ENCODE data around the gene APH1A. TPM values are rescaled to one million over a fixed set of nuclear protein-coding genes. Genes with fewer than 3 reads are reported as not detected.
A peak's percentile ranks its signal among the peaks of the same experiment; 100 is the strongest.
"Not testable (repeated sequence)": the region's sequence is repeated elsewhere in the genome, so short reads cannot be mapped to it uniquely, and the experiment has no call there.

Gene APH1A
- total and polyA plus RNA-seq, 2 of the 13 experiments (the other 11 are each of a cell fraction or from before 2014, with no cell fraction given): 114 to 130 TPM

GRCh38 chr1:150232921-150233320 lies 35.9 kb downstream of the APH1A start:
- DNase-seq (ENCODE audit: low spot score); H2AFZ ChIP-seq (ENCODE audit: low read length); CTCF ChIA-PET (ENCODE audit: low intra/inter-chr PET ratio, low total read pairs); H4K20me1 ChIP-seq (ENCODE audit: insufficient read depth, low read length); FAIRE-seq; H3K27ac ChIP-seq (ENCODE audit: extremely low read length, insufficient read depth, low read length); H3K9ac ChIP-seq (ENCODE audit: insufficient read depth, low read depth, low read length); BruUV-seq (replicated peaks); H3K4me3 ChIP-seq (replicated peaks in 1 of 3; ENCODE audit: insufficient read depth in 1 of 3, low read depth in 2 of 3, low read length in 3 of 3); H3K27me3 ChIP-seq (ENCODE audit: control insufficient read depth in 1 of 2, insufficient read depth in 2 of 2, low read length in 2 of 2); intact Hi-C loops (cut with micrococcal nuclease; ENCODE audit: unreplicated experiment); ATAC-seq; H3K9me3 ChIP-seq (ENCODE audit: low read length); in situ Hi-C loops (cut with HindIII; ENCODE audit: extremely low pct_ligation_motif_present, low pct_unique_long_range_greater_than_20kb): not testable (repeated sequence)
- 95% methylated on average over 10 of the region's 10 CpGs for WGBS (ENCODE audit: low lambda C conversion rate)
- Histone ChIP-seq H3K36me3 (replicated peaks in 1 of 2; ENCODE audit: control insufficient read depth in 1 of 2, insufficient read depth in 2 of 2, low read length in 2 of 2) (peaks cover 3 to 12% of the 10 kb centered on the region in 2 experiments; a peak in 2 of 5 replicates), H3K4me1 (ENCODE audit: insufficient read depth, low read length) (peaks cover 23% of the 10 kb centered on the region), H3K79me2 (ENCODE audit: insufficient read depth, low read length) (peaks cover 47% of the 10 kb centered on the region), H3K4me2 (ENCODE audit: low read depth, low read length) (peak overlapping the region; percentile 72; the same call in 1 of the 2 replicates)
- 0 out of 2 replicates have a peak, but pooled peaks have one; percentile 21 for TF ChIP-seq ZNF121 (CRISPR knock-in tag; IDR thresholded peaks at IDR 0.05)
- POLR2A ChIA-PET: interaction anchor here (1.6 kb wide), 1 partner anchor 91 kb away, joined by 3 read pairs; no protein-coding TSS in a partner anchor

DNA sequence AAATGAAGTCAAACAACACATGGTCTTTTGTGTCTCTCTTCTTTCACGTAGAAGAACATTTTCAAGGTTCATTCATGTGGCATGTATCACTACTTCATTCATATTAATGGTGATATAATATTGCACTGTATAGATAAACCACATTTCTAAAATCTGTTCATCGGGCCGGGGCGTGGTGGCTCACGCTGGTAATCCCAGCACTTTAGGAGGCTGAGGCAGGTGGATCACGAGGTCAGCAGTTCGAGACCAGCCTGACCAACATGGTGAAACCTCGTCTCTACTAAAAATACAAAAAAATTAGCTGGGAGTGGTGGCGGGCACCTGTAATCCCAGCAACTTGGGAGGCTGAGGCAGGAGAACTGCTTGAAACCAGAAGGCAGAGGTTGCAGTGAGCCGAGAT lies 40.6 kb downstream of the APH1A start:
- POLR2A ChIA-PET; ATAC-seq; H3K4me1 ChIP-seq (ENCODE audit: insufficient read depth, low read length); CTCF ChIA-PET (ENCODE audit: low intra/inter-chr PET ratio, low total read pairs); H3K27ac ChIP-seq (ENCODE audit: extremely low read length, insufficient read depth, low read length); in situ Hi-C loops (cut with HindIII; ENCODE audit: extremely low pct_ligation_motif_present, low pct_unique_long_range_greater_than_20kb); H3K27me3 ChIP-seq (ENCODE audit: control insufficient read depth in 1 of 2, insufficient read depth in 2 of 2, low read length in 2 of 2); H2AFZ ChIP-seq (ENCODE audit: low read length); H4K20me1 ChIP-seq (ENCODE audit: insufficient read depth, low read length); intact Hi-C loops (cut with micrococcal nuclease; ENCODE audit: unreplicated experiment); FAIRE-seq; H3K9ac ChIP-seq (ENCODE audit: insufficient read depth, low read depth, low read length); H3K4me2 ChIP-seq (ENCODE audit: low read depth, low read length); H3K9me3 ChIP-seq (ENCODE audit: low read length); BruUV-seq (replicated peaks); H3K4me3 ChIP-seq (replicated peaks in 1 of 3; ENCODE audit: insufficient read depth in 1 of 3, low read depth in 2 of 3, low read length in 3 of 3); DNase-seq (ENCODE audit: low spot score): not testable (repeated sequence)
- Histone ChIP-seq H3K36me3 (replicated peaks in 1 of 2; ENCODE audit: control insufficient read depth in 1 of 2, insufficient read depth in 2 of 2, low read length in 2 of 2) (peaks cover 9 to 44% of the 10 kb centered on the region in 2 experiments), H3K79me2 (ENCODE audit: insufficient read depth, low read length) (peaks cover 21% of the 10 kb centered on the region)
- 96% methylated on average over 10 of the region's 10 CpGs for WGBS (ENCODE audit: low lambda C conversion rate)

GRCh38 chr1:150227228-150227627 lies 41.6 kb downstream of the APH1A start:
- TF ChIP-seq, protein P1, sequence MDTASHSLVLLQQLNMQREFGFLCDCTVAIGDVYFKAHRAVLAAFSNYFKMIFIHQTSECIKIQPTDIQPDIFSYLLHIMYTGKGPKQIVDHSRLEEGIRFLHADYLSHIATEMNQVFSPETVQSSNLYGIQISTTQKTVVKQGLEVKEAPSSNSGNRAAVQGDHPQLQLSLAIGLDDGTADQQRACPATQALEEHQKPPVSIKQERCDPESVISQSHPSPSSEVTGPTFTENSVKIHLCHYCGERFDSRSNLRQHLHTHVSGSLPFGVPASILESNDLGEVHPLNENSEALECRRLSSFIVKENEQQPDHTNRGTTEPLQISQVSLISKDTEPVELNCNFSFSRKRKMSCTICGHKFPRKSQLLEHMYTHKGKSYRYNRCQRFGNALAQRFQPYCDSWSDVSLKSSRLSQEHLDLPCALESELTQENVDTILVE (CRISPR knock-in tag; IDR thresholded peaks at IDR 0.05): no peak
- TF ChIP-seq ZNF616 (CRISPR knock-in tag; IDR thresholded peaks at IDR 0.05; ENCODE audit: low read depth) (no peak), RXRA (CRISPR knock-in tag; IDR thresholded peaks at IDR 0.05) (no peak), TMF1 (CRISPR knock-in tag; IDR thresholded peaks at IDR 0.05; ENCODE audit: low read depth) (no peak), TOPORS (CRISPR knock-in tag; IDR thresholded peaks at IDR 0.05) (no peak), GATAD1 (CRISPR knock-in tag; IDR thresholded peaks at IDR 0.05) (no peak), KLF9 (CRISPR knock-in tag; IDR thresholded peaks at IDR 0.05; ENCODE audit: low read depth) (no peak), ZNF350 (CRISPR knock-in tag; IDR thresholded peaks at IDR 0.05; ENCODE audit: borderline replicate concordance, low read depth) (no peak), HDAC1 (CRISPR knock-in tag; IDR thresholded peaks at IDR 0.05) (no peak), SMAD3 (CRISPR knock-in tag; IDR thresholded peaks at IDR 0.05) (no peak), ZNF367 (CRISPR knock-in tag; IDR thresholded peaks at IDR 0.05; ENCODE audit: borderline replicate concordance) (no peak)
- H3K4me3 ChIP-seq (replicated peaks in 1 of 3; ENCODE audit: insufficient read depth in 1 of 3, low read depth in 2 of 3, low read length in 3 of 3): no peak overlapping the region
- H3K79me2 ChIP-seq (ENCODE audit: insufficient read depth, low read length): peaks cover 13% of the 10 kb centered on the region
- in situ Hi-C loops (cut with HindIII; ENCODE audit: extremely low pct_ligation_motif_present, low pct_unique_long_range_greater_than_20kb): no loop called here
- H3K27me3 ChIP-seq (ENCODE audit: control insufficient read depth in 1 of 2, insufficient read depth in 2 of 2, low read length in 2 of 2): no peaks in the 10 kb centered on the region
- H3K27ac ChIP-seq (ENCODE audit: extremely low read length, insufficient read depth, low read length): no peak overlapping the region
- no peak overlapping the region for H3K4me2 ChIP-seq (ENCODE audit: low read depth, low read length)
- H2AFZ ChIP-seq (ENCODE audit: low read length): no peak overlapping the region
- no peak overlapping the region for H3K9ac ChIP-seq (ENCODE audit: insufficient read depth, low read depth, low read length)
- no TSS peak for BruUV-seq (replicated peaks)
- H3K36me3 ChIP-seq (replicated peaks in 1 of 2; ENCODE audit: control insufficient read depth in 1 of 2, insufficient read depth in 2 of 2, low read length in 2 of 2): peaks cover 9 to 44% of the 10 kb centered on the region in 2 experiments
- ATAC-seq: no peak
- H3K4me1 ChIP-seq (ENCODE audit: insufficient read depth, low read length): no peaks in the 10 kb centered on the region
- intact Hi-C loops (cut with micrococcal nuclease; ENCODE audit: unreplicated experiment): no loop called here
- no peaks in the 10 kb centered on the region for H4K20me1 ChIP-seq (ENCODE audit: insufficient read depth, low read length)
- H3K9me3 ChIP-seq (ENCODE audit: low read length): no peaks in the 10 kb centered on the region
- DNase-seq (ENCODE audit: low spot score): no peak
- POLR2A ChIA-PET: no interaction called here
- CTCF ChIA-PET (ENCODE audit: low intra/inter-chr PET ratio, low total read pairs): no interaction called here
- no peak for FAIRE-seq

Data from HepG2 (cell line).